Ovary (tissue), 9 donors: ENCODE measurements around the gene PRR5. TPM values are rescaled to one million over a fixed set of nuclear protein-coding genes. Genes with fewer than 3 reads are reported as not detected.

Experiments used
- DNase-seq, 5 donors: peaks; one replicate each; pipeline ENCODE4 v3.0.0-alpha.2; 2019 to 2020
- H3K27ac ChIP-seq, 2 donors: fragments of 200-600 bp; one replicate each; pipeline versions ENCODE4 v1.5.1 to v1.8.0; 2019 to 2022
- H3K27me3 ChIP-seq: fragments of 200-600 bp; one replicate; pipeline ENCODE4 v1.8.0; 2022
- H3K36me3 ChIP-seq: fragments of 200-600 bp; sonication (generic); one replicate; pipeline ENCODE4 v1.5.1; 2019
- H3K4me1 ChIP-seq: one replicate; pipeline ENCODE4 v1.8.1; 2013; ENCODE audit warnings: mild to moderate bottlenecking, moderate library complexity; ENCODE audit not compliant: insufficient read depth
- H3K4me3 ChIP-seq: fragments of 200-600 bp; sonication (generic); one replicate; pipeline ENCODE4 v1.5.1; 2017
- H3K9me3 ChIP-seq, 2 donors: fragments of 200-600 bp in 1 of 2; sonication (generic) in 1 of 2; one replicate each; pipeline versions ENCODE4 v1.5.1 to v1.8.1; 2013 to 2019; ENCODE audit warnings: mild to moderate bottlenecking in 1 of 2, moderate library complexity in 1 of 2
- CTCF ChIP-seq, 3 donors: fragments of 450-650 bp in 2 of 3; fragments of 200-600 bp in 1 of 3; IDR thresholded peaks; one replicate each; pipeline versions ENCODE4 v1.5.1 to v1.8.0; 2016 to 2022; ENCODE audit warnings: antibody characterized with exemption in 3 of 3, mild to moderate bottlenecking in 1 of 3
- EP300 ChIP-seq: sonication (generic); formaldehyde crosslinking; IDR thresholded peaks from one replicate; pipeline ENCODE4 v1.6.1; 2017; ENCODE audit warnings: antibody characterized with exemption
- POLR2A ChIP-seq: fragments of 450-650 bp; IDR thresholded peaks from one replicate; pipeline ENCODE4 v1.6.1; 2017; ENCODE audit warnings: antibody characterized with exemption, mild to moderate bottlenecking, moderate library complexity
- WGBS, 3 donors: extraction: QIAGEN DNeasy Blood & Tissue Kit in 1 of 3; methylation state at CpG; one replicate each; pipeline versions ENCODE4 v1.1.5 to v1.1.7; 2013 to 2017; 5-methylcytosine and 5-hydroxymethylcytosine counted together
- intact Hi-C, 4 donors: fragments of 100-400 bp; cut with DNase I; formaldehyde crosslinking; loops; one replicate each; pipeline versions ENCODE4 v1.11.0 to v1.15.1; 2022 to 2023
- polyA plus RNA-seq, 2 donors: library from polyadenylated mRNA; stranded (reverse); fragments of 200-250 nt in 1 of 2; fragments of 350-450 nt in 1 of 2; fragmentation: Illumina TruSeq in 1 of 2; extraction: RNeasy Lipid Tissue Mini Kit (QIAGEN cat#74804) in 1 of 2; gene quantifications; one replicate each; pipeline ENCODE4 v1.2.3, GENCODE V29; 2013 to 2014
- total RNA-seq, 7 donors: library from RNA; depleted of rRNA in 2 of 7; stranded (reverse); fragments of >200 nt in 2 of 7; fragmentation: NEBNext Ultra II Directional in 3 of 7; extraction: Animal tissue kit (Norgen Biotek cat#: 25700) in 3 of 7; gene quantifications; one replicate each; pipeline versions ENCODE4 v1.1.0 to v1.2.4, GENCODE V29; 2016 to 2023
- donor health status: DM: no; HTN: no; CAD: no; lungs with moderate emphysema.
- donor health status: DM: no; HTN: no; CAD: no.
- donor health status: Bipolar disorder and iron deficiency.
- donor health status: DM: yes; HTN: yes; CAD: no.
- donor health status: DM: no; HTN: no; CAD: no.
- donor health status: DM: yes; HTN: yes; CAD: no.

The PRR5 gene
- total and polyA plus RNA-seq, 9 donors = 4.0 to 21.1 (median 16.8) TPM

GRCh38 chr22:44777364-44777755 is 75.4 kb downstream of the PRR5 start:
- WGBS, 3 donors = 30 to 50% (median 42%) methylated on average over 2 of the region's 2 CpGs
- intact Hi-C loops = no loop called here

GRCh38 chr22:44780876-44781449 is 79.0 kb downstream of the PRR5 start:
- 76 to 79% (median 79%) methylated on average over 17 of the region's 17 CpGs for WGBS, 3 donors
- DNase-seq = no peak
- H3K4me1 ChIP-seq = no peaks in the 10 kb centered on the region
- H3K27ac ChIP-seq = no peak overlapping the region
- no peaks in the 10 kb centered on the region for H3K9me3 ChIP-seq
- intact Hi-C loops = no loop called here
- TF ChIP-seq POLR2A (no peak), EP300 (no peak), CTCF (IDR thresholded peaks at IDR 0.05) (no peak)
- H3K36me3 ChIP-seq = no peaks in the 10 kb centered on the region
- no peak overlapping the region for H3K4me3 ChIP-seq
- H3K27me3 ChIP-seq = no peaks in the 10 kb centered on the region

More at GRCh38 chr22:44777364-44777755, 75.4 kb downstream of the PRR5 start:
- DNase-seq = no peak
- Histone ChIP-seq H3K27ac (no peak overlapping the region), H3K4me1 (no peaks in the 10 kb centered on the region), H3K9me3 (no peaks in the 10 kb centered on the region), H3K4me3 (no peak overlapping the region), H3K36me3 (no peaks in the 10 kb centered on the region), H3K27me3 (no peaks in the 10 kb centered on the region)
- TF ChIP-seq POLR2A (no peak), EP300 (no peak), CTCF (IDR thresholded peaks at IDR 0.05) (no peak)

- Histone ChIP-seq H3K4me1 (no peaks in the 10 kb centered on the region), H3K36me3 (no peaks in the 10 kb centered on the region), H3K27me3 (no peaks in the 10 kb centered on the region), H3K27ac (no peak overlapping the region), H3K9me3 (no peaks in the 10 kb centered on the region), H3K4me3 (no peak overlapping the region)
- WGBS, 3 donors = 57 to 63% (median 58%) methylated on average over 17 of the region's 17 CpGs
- intact Hi-C loops = no loop called here
- no peak for DNase-seq
- TF ChIP-seq EP300 (no peak), POLR2A (no peak), CTCF (IDR thresholded peaks at IDR 0.05) (no peak)
Measured at GRCh38 chr22:44782363-44782963, 80.5 kb downstream of the PRR5 start.

DNA sequence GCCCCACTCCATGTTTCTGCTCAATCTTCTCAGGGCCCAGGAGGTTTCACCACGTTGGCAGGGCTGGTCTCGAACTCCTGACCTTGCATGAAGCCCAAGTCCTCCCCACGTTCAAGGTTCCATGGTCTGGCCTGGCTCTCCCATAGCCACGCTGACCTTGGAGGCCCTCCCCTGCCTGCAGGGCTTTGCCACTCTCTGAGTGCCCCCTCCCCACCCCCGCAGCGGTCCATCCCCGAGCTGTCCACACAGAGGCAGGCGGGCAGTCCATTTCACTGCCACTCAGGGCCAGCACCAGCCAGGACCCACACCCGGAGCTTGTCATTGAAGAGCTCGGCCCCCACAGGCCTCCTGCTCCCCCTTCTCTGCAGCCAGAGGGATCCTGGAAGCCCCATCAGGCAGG is 81.1 kb downstream of the PRR5 start:
- no peak for DNase-seq
- WGBS, 3 donors = 57 to 77% (median 59%) methylated on average over 10 of the region's 10 CpGs
- no peak for TF ChIP-seq CTCF (IDR thresholded peaks at IDR 0.05)
- no peak overlapping the region for H3K27ac ChIP-seq
- H3K9me3 ChIP-seq = no peaks in the 10 kb centered on the region
- no peaks in the 10 kb centered on the region for H3K27me3 ChIP-seq
- H3K4me1 ChIP-seq = no peaks in the 10 kb centered on the region
- intact Hi-C loops = no loop called here
- H3K4me3 ChIP-seq = no peak overlapping the region
- H3K36me3 ChIP-seq = no peaks in the 10 kb centered on the region
